GM23338 (cell line): ENCODE measurements around the gene GPATCH4. TPM values are rescaled to one million over a fixed set of nuclear protein-coding genes. Genes with fewer than 3 reads are reported as not detected.

Experiments used
- ATAC-seq: fragments of 200-7000 bp; cut with Tn5 transposase; 3 replicates; pipeline ENCODE4 v1.9.1; 2020
- DNase-seq: peaks from one replicate; pipeline ENCODE4 v3.0.0-alpha.2; 2015; ENCODE audit warnings: low spot score
- H2AFZ ChIP-seq: fragments of 200-600 bp; sonication (generic); 2 replicates; pipeline ENCODE4 v1.8.0; 2016; ENCODE audit warnings: antibody characterized with exemption, mild to moderate bottlenecking, moderate library complexity
- H3F3A ChIP-seq: fragments of 200-600 bp; sonication (generic); replicated peaks from 2 replicates; pipeline ENCODE4 v1.8.0; 2017; ENCODE audit warnings: antibody characterized with exemption, mixed run types, low read depth
- H3K27ac ChIP-seq: fragments of 200-600 bp; sonication (generic); 2 replicates; pipeline ENCODE4 v1.6.1; 2016; ENCODE audit warnings: low read depth
- H3K27me3 ChIP-seq: fragments of 200-600 bp; sonication (generic); 2 replicates; pipeline ENCODE4 v1.8.0; 2016; ENCODE audit warnings: mild to moderate bottlenecking, mixed run types, moderate library complexity; ENCODE audit not compliant: insufficient read depth
- H3K36me3 ChIP-seq: fragments of 200-600 bp; sonication (generic); 2 replicates; pipeline ENCODE4 v1.8.0; 2016; ENCODE audit warnings: mild to moderate bottlenecking; ENCODE audit not compliant: insufficient read depth
- H3K4me1 ChIP-seq: fragments of 200-600 bp; sonication (generic); 2 replicates; pipeline ENCODE4 v1.8.0; 2016; ENCODE audit warnings: mild to moderate bottlenecking, moderate library complexity; ENCODE audit not compliant: insufficient read depth
- H3K4me2 ChIP-seq: fragments of 200-600 bp; sonication (generic); 2 replicates; pipeline ENCODE4 v1.7.1; 2017; ENCODE audit warnings: mixed run types
- H3K4me3 ChIP-seq: fragments of 200-600 bp; sonication (generic); 2 replicates; pipeline ENCODE4 v1.6.1; 2016; ENCODE audit warnings: mixed run types
- H3K79me2 ChIP-seq: fragments of 200-600 bp; sonication (generic); replicated peaks from 2 replicates; pipeline ENCODE4 v1.8.0; 2017; ENCODE audit warnings: mild to moderate bottlenecking; ENCODE audit not compliant: insufficient read depth
- H3K9me2 ChIP-seq: fragments of 200-600 bp; sonication (generic); 2 replicates; pipeline ENCODE4 v1.8.0; 2017; ENCODE audit not compliant: insufficient read depth
- H4K20me1 ChIP-seq: fragments of 200-600 bp; sonication (generic); replicated peaks from 2 replicates; pipeline ENCODE4 v1.8.0; 2017; ENCODE audit warnings: mild to moderate bottlenecking; ENCODE audit not compliant: insufficient read depth
- H3K27ac Mint-ChIP-seq: 2 replicates; pipeline ENCODE4 v1.8.0; 2020; ENCODE audit warnings: inconsistent platforms, mild to moderate bottlenecking, moderate library complexity, mixed read lengths
- H3K27me3 Mint-ChIP-seq: 3 replicates; pipeline ENCODE4 v1.8.0; 2022; ENCODE audit warnings: low read depth, mild to moderate bottlenecking, moderate library complexity, mixed read lengths, inconsistent platforms; ENCODE audit not compliant: insufficient read depth, poor library complexity
- H3K36me3 Mint-ChIP-seq: 3 replicates; pipeline ENCODE4 v1.8.0; 2021; ENCODE audit warnings: low read depth, mild to moderate bottlenecking, inconsistent platforms, moderate library complexity, mixed read lengths
- H3K4me1 Mint-ChIP-seq: 3 replicates; pipeline ENCODE4 v1.8.0; 2020; ENCODE audit warnings: mild to moderate bottlenecking, inconsistent platforms, mixed read lengths
- H3K4me3 Mint-ChIP-seq: 3 replicates; pipeline ENCODE4 v1.8.0; 2021; ENCODE audit warnings: moderate library complexity, mild to moderate bottlenecking, inconsistent platforms, mixed read lengths
- H3K9me3 Mint-ChIP-seq: 3 replicates; pipeline ENCODE4 v1.8.0; 2020; ENCODE audit warnings: moderate library complexity, mild to moderate bottlenecking, inconsistent platforms, mixed read lengths
- CREB1 ChIP-seq: fragments of 250-450 bp; sonication (Bioruptor Pico); IDR thresholded peaks from 2 replicates; pipeline ENCODE4 v1.5.0; 2020; ENCODE audit warnings: low read depth, mild to moderate bottlenecking, moderate library complexity
- CTCF ChIP-seq, 2 experiments: fragments of 200-600 bp in 1 of 2; sonication (generic) in 1 of 2; conservative IDR thresholded peaks; 2 replicates each; pipeline versions ENCODE4 v1.5.1 to v1.6.1; 2016 to 2017; ENCODE audit warnings: antibody characterized with exemption in 2 of 2, low read depth in 2 of 2, mild to moderate bottlenecking in 2 of 2, moderate library complexity in 1 of 2
- ETS1 ChIP-seq: IDR thresholded peaks from 2 replicates; pipeline ENCODE4 v1.6.1; 2016; ENCODE audit warnings: antibody characterized with exemption
- EZH2 ChIP-seq: fragments of 200-600 bp; sonication (generic); IDR thresholded peaks from one replicate; pipeline ENCODE4 v1.8.0; 2017; ENCODE audit warnings: antibody characterized with exemption, mild to moderate bottlenecking, low read depth; ENCODE audit not compliant: unreplicated experiment
- EZH2phosphoT487 ChIP-seq: fragments of 200-600 bp; sonication (generic); IDR thresholded peaks from one replicate; pipeline ENCODE4 v1.8.1; 2018; ENCODE audit warnings: antibody characterized with exemption; ENCODE audit not compliant: unreplicated experiment
- JUNB ChIP-seq: IDR thresholded peaks from one replicate; pipeline ENCODE4 v1.6.1; 2016; ENCODE audit warnings: antibody characterized with exemption; ENCODE audit not compliant: unreplicated experiment
- NANOG ChIP-seq: IDR thresholded peaks from 2 replicates; pipeline ENCODE4 v1.6.1; 2016; ENCODE audit warnings: antibody characterized with exemption, borderline replicate concordance
- POLR2AphosphoS5 ChIP-seq: IDR thresholded peaks from 2 replicates; pipeline ENCODE4 v1.6.1; 2016; ENCODE audit warnings: antibody characterized with exemption, low read depth
- REST ChIP-seq: IDR thresholded peaks from one replicate; pipeline ENCODE4 v1.6.1; 2018; ENCODE audit warnings: antibody characterized with exemption; ENCODE audit not compliant: unreplicated experiment
- STAT1 ChIP-seq: IDR thresholded peaks from one replicate; pipeline ENCODE4 v1.6.1; 2016; ENCODE audit warnings: antibody characterized with exemption; ENCODE audit not compliant: unreplicated experiment
- ZNF114 ChIP-seq: fragments of 250-450 bp; sonication (Bioruptor Pico); IDR thresholded peaks from 2 replicates; pipeline ENCODE4 v1.5.0; 2020; ENCODE audit warnings: mild to moderate bottlenecking, moderate library complexity
- ZNF331 ChIP-seq: fragments of 250-450 bp; sonication (Bioruptor Pico); IDR thresholded peaks from 2 replicates; pipeline ENCODE4 v1.5.0; 2020; ENCODE audit warnings: low read depth, mild to moderate bottlenecking, moderate library complexity
- ZNF462 ChIP-seq: fragments of 250-450 bp; sonication (Bioruptor Pico); IDR thresholded peaks from 2 replicates; pipeline ENCODE4 v1.5.0; 2020; ENCODE audit warnings: mild to moderate bottlenecking, moderate library complexity
- polyA plus RNA-seq: library from polyadenylated mRNA; unstranded; fragments of >200 nt; fragmentation: Nextera tagmentation; extraction: Ambion mirVana; gene quantifications from 2 replicates; pipeline ENCODE4 v1.2.1, GENCODE V29; 2016
- total RNA-seq: library from RNA; depleted of rRNA; stranded (reverse); fragments of >200 nt; shearing (Covaris generic); gene quantifications from 2 replicates; pipeline ENCODE4 v1.2.3, GENCODE V29; 2014

Gene GPATCH4
- total and polyA plus RNA-seq, 2 experiments from 2014 or later: 58.9 to 187 TPM

- H3F3A ChIP-seq: peaks cover 45% of the 10 kb centered on the region
- H3K27me3 Mint-ChIP-seq: peaks cover 4% of the 10 kb centered on the region
- ATAC-seq (no peak), DNase-seq (no peak)
- H3K79me2 ChIP-seq: 0 out of 2 replicates have a peak, but pooled peaks cover under 1% of the 10 kb centered on the region
- 0 out of 2 replicates have a peak overlapping the region, but pooled peaks have one; percentile 39 for H3K27ac ChIP-seq
- H4K20me1 ChIP-seq: peaks cover 19% of the 10 kb centered on the region
- peaks cover 16% of the 10 kb centered on the region for H3K36me3 ChIP-seq
- H2AFZ ChIP-seq: no peak overlapping the region
- H3K27me3 ChIP-seq: no peaks in the 10 kb centered on the region
- no peak overlapping the region for H3K4me2 ChIP-seq
- H3K9me3 Mint-ChIP-seq: no peaks in the 10 kb centered on the region
- peaks cover 17% of the 10 kb centered on the region for H3K4me1 Mint-ChIP-seq
- H3K27ac Mint-ChIP-seq: no peak overlapping the region
- TF ChIP-seq ETS1: no peak
- TF ChIP-seq REST: no peak
- TF ChIP-seq ZNF114 (CRISPR knock-in tag): no peak
- no peak for TF ChIP-seq STAT1
- TF ChIP-seq EZH2: no peak
- TF ChIP-seq CTCF (conservative IDR thresholded peaks at IDR 0.05; ENCODE audit: low read depth in 2 of 2): no peak
- no peak for TF ChIP-seq JUNB
- TF ChIP-seq ZNF331 (CRISPR knock-in tag): no peak
- TF ChIP-seq EZH2phosphoT487: no peak
- TF ChIP-seq ZNF462 (CRISPR knock-in tag): no peak
- TF ChIP-seq NANOG: no peak
- TF ChIP-seq CREB1: no peak
- TF ChIP-seq POLR2AphosphoS5: no peak
- no peaks in the 10 kb centered on the region for H3K9me2 ChIP-seq
- peaks cover 8% of the 10 kb centered on the region; the same call in 1 of the 2 replicates for H3K4me1 ChIP-seq
- peaks cover 61% of the 10 kb centered on the region for H3K36me3 Mint-ChIP-seq
- no peak overlapping the region for H3K4me3 ChIP-seq
- no peak overlapping the region for H3K4me3 Mint-ChIP-seq
Measured at GRCh38 chr1:156593661-156593989, 7.7 kb downstream of the GPATCH4 start.
